Osteoblast (primary cell): ENCODE data around the gene RABGGTB. TPM values are rescaled to one million over a fixed set of nuclear protein-coding genes. Genes with fewer than 3 reads are reported as not detected.
A peak's percentile ranks its signal among the peaks of the same experiment; 100 is the strongest.
"Not testable (repeated sequence)": the region's sequence is repeated elsewhere in the genome, so short reads cannot be mapped to it uniquely, and the experiment has no call there.

ENCODE experiments used
- DNase-seq: peaks from one replicate; pipeline ENCODE4 v3.0.0; 2011; ENCODE audit warnings: low spot score, mixed read lengths; ENCODE audit not compliant: insufficient read length; ENCODE audit errors: missing footprints
- H2AFZ ChIP-seq: 2 replicates; pipeline ENCODE4 v1.6.0; 2011; ENCODE audit warnings: mild to moderate bottlenecking, low read length
- H3K27ac ChIP-seq: 2 replicates; pipeline ENCODE4 v1.5.1; 2011; ENCODE audit warnings: mild to moderate bottlenecking, low read depth, low read length, moderate library complexity
- H3K27me3 ChIP-seq: 2 replicates; pipeline ENCODE4 v1.6.0; 2012; ENCODE audit warnings: mild to moderate bottlenecking, control low read depth, inconsistent platforms, low read length, moderate library complexity; ENCODE audit not compliant: insufficient read depth
- H3K36me3 ChIP-seq: 2 replicates; pipeline ENCODE4 v1.5.1; 2011; ENCODE audit warnings: mild to moderate bottlenecking, low read length, control low read depth, moderate library complexity; ENCODE audit not compliant: insufficient read depth
- H3K4me1 ChIP-seq: 2 replicates; pipeline ENCODE4 v1.5.1; 2011; ENCODE audit warnings: mild to moderate bottlenecking, low read length, control low read depth, moderate library complexity; ENCODE audit not compliant: insufficient read depth
- H3K4me2 ChIP-seq: 2 replicates; pipeline ENCODE4 v1.6.0; 2011; ENCODE audit warnings: mild to moderate bottlenecking, low read length; ENCODE audit not compliant: insufficient read depth
- H3K4me3 ChIP-seq: fragments of 200-600 bp; sonication (generic); 3 replicates; pipeline ENCODE4 v1.5.1; 2012; ENCODE audit warnings: mild to moderate bottlenecking, low read length, inconsistent platforms; ENCODE audit not compliant: insufficient read depth
- H3K79me2 ChIP-seq: 2 replicates; pipeline ENCODE4 v1.6.0; 2012; ENCODE audit warnings: mild to moderate bottlenecking, low read length, control low read depth, inconsistent platforms; ENCODE audit not compliant: insufficient read depth
- H3K9me3 ChIP-seq: 2 replicates; pipeline ENCODE4 v1.5.1; 2011; ENCODE audit warnings: low read depth, low read length, control low read depth
- H4K20me1 ChIP-seq: 2 replicates; pipeline ENCODE4 v1.6.0; 2012; ENCODE audit warnings: mild to moderate bottlenecking, low read length, control low read depth; ENCODE audit not compliant: insufficient read depth
- CTCF ChIP-seq: IDR thresholded peaks from 2 replicates; pipeline ENCODE4 v1.5.1; 2011; ENCODE audit warnings: mild to moderate bottlenecking, low read depth, low read length, moderate library complexity; ENCODE audit errors: extremely low read depth
- total RNA-seq: library from RNA; depleted of rRNA; stranded (reverse); fragments of >200 nt; gene quantifications from 2 replicates; pipeline ENCODE4 v1.2.3, GENCODE V29; 2012

RABGGTB gene
- total RNA-seq, 1 donor, result 76.0 TPM

GRCh38 chr1:75797273-75797588, 11.2 kb downstream of the RABGGTB start:
- no peak overlapping the region for H3K27ac ChIP-seq
- H2AFZ ChIP-seq, result no peak overlapping the region
- no peaks in the 10 kb centered on the region for H3K4me1 ChIP-seq
- no peaks in the 10 kb centered on the region for H3K9me3 ChIP-seq
- no peaks in the 10 kb centered on the region for H3K79me2 ChIP-seq
- TF ChIP-seq CTCF, result no peak
- peaks cover 47% of the 10 kb centered on the region for H3K36me3 ChIP-seq
- peaks cover 27% of the 10 kb centered on the region for H4K20me1 ChIP-seq
- H3K27me3 ChIP-seq, result no peaks in the 10 kb centered on the region
- H3K4me2 ChIP-seq, result peak overlapping the region; percentile 33
- no peak for DNase-seq
- H3K4me3 ChIP-seq, result no peak overlapping the region

GRCh38 chr1:75797606-75798216, 11.7 kb downstream of the RABGGTB start:
- no peaks in the 10 kb centered on the region for H3K9me3 ChIP-seq
- no peak overlapping the region for H3K4me3 ChIP-seq
- no peaks in the 10 kb centered on the region for H3K27me3 ChIP-seq
- H4K20me1 ChIP-seq, result peaks cover 22% of the 10 kb centered on the region
- H3K36me3 ChIP-seq, result peaks cover 42% of the 10 kb centered on the region
- TF ChIP-seq CTCF, result no peak
- peak; percentile 11 for DNase-seq
- H2AFZ ChIP-seq, result no peak overlapping the region
- H3K79me2 ChIP-seq, result no peaks in the 10 kb centered on the region
- H3K27ac ChIP-seq, result no peak overlapping the region
- H3K4me2 ChIP-seq, result no peak overlapping the region
- no peaks in the 10 kb centered on the region for H3K4me1 ChIP-seq

- not testable (repeated sequence) for H3K36me3 ChIP-seq, H2AFZ ChIP-seq
Observed at GRCh38 chr1:75801480-75801879, 15.4 kb downstream of the RABGGTB start.

GRCh38 chr1:75808921-75809320, 22.9 kb downstream of the RABGGTB start:
- Histone ChIP-seq H3K27ac (no peak overlapping the region), H3K4me1 (no peaks in the 10 kb centered on the region), H3K4me2 (no peak overlapping the region), H4K20me1 (no peaks in the 10 kb centered on the region), H2AFZ (no peak overlapping the region), H3K4me3 (no peak overlapping the region), H3K79me2 (no peaks in the 10 kb centered on the region), H3K9me3 (no peaks in the 10 kb centered on the region), H3K36me3 (no peaks in the 10 kb centered on the region), H3K27me3 (no peaks in the 10 kb centered on the region)
- no peak for TF ChIP-seq CTCF
- DNase-seq, result no peak

More at GRCh38 chr1:75801480-75801879, 15.4 kb downstream of the RABGGTB start:
- not testable (repeated sequence) for H3K4me1 ChIP-seq, H3K27ac ChIP-seq, H3K9me3 ChIP-seq, H3K27me3 ChIP-seq, H3K79me2 ChIP-seq, H4K20me1 ChIP-seq, H3K4me3 ChIP-seq, H3K4me2 ChIP-seq, DNase-seq

GRCh38 chr1:75810113-75810512, 24.1 kb downstream of the RABGGTB start:
- not testable (repeated sequence) for H3K36me3 ChIP-seq, H2AFZ ChIP-seq, DNase-seq, H3K27me3 ChIP-seq, H3K4me2 ChIP-seq, H3K27ac ChIP-seq, H3K9me3 ChIP-seq, H3K4me3 ChIP-seq, H3K4me1 ChIP-seq, H4K20me1 ChIP-seq, H3K79me2 ChIP-seq
